MM.1S (cell line): ENCODE measurements around the gene ADNP2.

Experiments
- DNase-seq: peaks from one replicate; pipeline ENCODE4 v3.0.0-alpha.2; 2015
- H2AFZ ChIP-seq: fragments of 300-600 bp; sonication (generic); 2 replicates; pipeline ENCODE4 v1.6.0; 2016; ENCODE audit warnings: antibody characterized with exemption, low read length
- H3F3A ChIP-seq: fragments of 300-600 bp; sonication (generic); 2 replicates; pipeline ENCODE4 v1.6.1; 2016; ENCODE audit warnings: mild to moderate bottlenecking, antibody characterized with exemption, low read length, moderate library complexity, mixed read lengths; ENCODE audit not compliant: insufficient read depth
- H3K27ac ChIP-seq: fragments of 300-600 bp; sonication (generic); 2 replicates; pipeline ENCODE4 v1.5.1; 2016; ENCODE audit warnings: mild to moderate bottlenecking, low read length
- H3K27me3 ChIP-seq: fragments of 300-600 bp; sonication (generic); replicated peaks from 2 replicates; pipeline ENCODE4 v1.6.0; 2016; ENCODE audit warnings: low read length; ENCODE audit not compliant: insufficient read depth
- H3K36me3 ChIP-seq: fragments of 300-600 bp; sonication (generic); replicated peaks from 2 replicates; pipeline ENCODE4 v1.6.1; 2016; ENCODE audit warnings: mild to moderate bottlenecking, low read length, mixed read lengths; ENCODE audit not compliant: insufficient read depth
- H3K4me1 ChIP-seq: fragments of 300-600 bp; sonication (generic); 2 replicates; pipeline ENCODE4 v1.6.1; 2016; ENCODE audit warnings: low read length, mixed read lengths
- H3K4me2 ChIP-seq: fragments of 300-600 bp; sonication (generic); 2 replicates; pipeline ENCODE4 v1.6.0; 2016; ENCODE audit warnings: low read depth, low read length
- H3K4me3 ChIP-seq: fragments of 300-600 bp; sonication (generic); 2 replicates; pipeline ENCODE4 v1.5.1; 2016; ENCODE audit warnings: low read length, mixed read lengths
- H3K79me2 ChIP-seq: fragments of 300-600 bp; sonication (generic); 2 replicates; pipeline ENCODE4 v1.6.1; 2016; ENCODE audit warnings: mixed run types, low read length, mixed read lengths
- H3K9ac ChIP-seq: fragments of 300-600 bp; sonication (generic); 2 replicates; pipeline ENCODE4 v1.6.1; 2016; ENCODE audit warnings: low read length, mixed read lengths
- H3K9me2 ChIP-seq: fragments of 300-600 bp; sonication (generic); replicated peaks from 2 replicates; pipeline ENCODE4 v1.6.1; 2016; ENCODE audit warnings: mild to moderate bottlenecking, low read length, mixed read lengths; ENCODE audit not compliant: insufficient read depth
- H3K9me3 ChIP-seq: fragments of 300-600 bp; sonication (generic); replicated peaks from 2 replicates; pipeline ENCODE4 v1.6.1; 2016; ENCODE audit warnings: mild to moderate bottlenecking, low read length, mixed read lengths; ENCODE audit not compliant: insufficient read depth
- H4K20me1 ChIP-seq: fragments of 300-600 bp; sonication (generic); 2 replicates; pipeline ENCODE4 v1.6.1; 2016; ENCODE audit warnings: mild to moderate bottlenecking, low read length, moderate library complexity, mixed read lengths; ENCODE audit not compliant: insufficient read depth
- CTCF ChIP-seq: fragments of 300-600 bp; sonication (generic); IDR thresholded peaks from 2 replicates; pipeline ENCODE4 v1.5.1; 2016; ENCODE audit warnings: antibody characterized with exemption, low read length, mixed read lengths
- EZH2 ChIP-seq: fragments of 300-600 bp; sonication (generic); optimal IDR thresholded peaks from 2 replicates; pipeline ENCODE3; 2017; ENCODE audit warnings: low read depth, mild to moderate bottlenecking, antibody characterized with exemption, low read length, mixed read lengths
- EZH2phosphoT487 ChIP-seq: fragments of 300-600 bp; sonication (generic); IDR thresholded peaks from 2 replicates; pipeline ENCODE4 v1.6.1; 2018; ENCODE audit warnings: antibody characterized with exemption, low read length

The ADNP2 gene

GRCh38 chr18:80077873-80078272 lies 31.2 kb upstream of the ADNP2 start:
- no peaks in the 10 kb centered on the region for H3K9me2 ChIP-seq

GRCh38 chr18:80086281-80086680 lies 22.8 kb upstream of the ADNP2 start:
- H2AFZ ChIP-seq, result no peak overlapping the region
- no peaks in the 10 kb centered on the region; the same call in 1 of the 2 replicates for H3K27me3 ChIP-seq
- H3K27ac ChIP-seq, result no peak overlapping the region
- no peak overlapping the region for H3K9ac ChIP-seq
- TF ChIP-seq EZH2, result no peak
- TF ChIP-seq EZH2phosphoT487, result no peak
- TF ChIP-seq CTCF, result no peak
- no peaks in the 10 kb centered on the region for H4K20me1 ChIP-seq
- no peaks in the 10 kb centered on the region for H3K79me2 ChIP-seq
- no peaks in the 10 kb centered on the region for H3K9me2 ChIP-seq
- H3K4me1 ChIP-seq, result no peaks in the 10 kb centered on the region
- no peaks in the 10 kb centered on the region for H3F3A ChIP-seq
- H3K36me3 ChIP-seq, result no peaks in the 10 kb centered on the region
- H3K4me2 ChIP-seq, result no peak overlapping the region
- H3K9me3 ChIP-seq, result no peaks in the 10 kb centered on the region
- no peak overlapping the region for H3K4me3 ChIP-seq
- no peak for DNase-seq

More at GRCh38 chr18:80077873-80078272, 31.2 kb upstream of the ADNP2 start:
- Histone ChIP-seq H3K4me1 (no peaks in the 10 kb centered on the region), H3K27me3 (no peaks in the 10 kb centered on the region; the same call in 1 of the 2 replicates), H3K9ac (no peak overlapping the region), H3F3A (no peaks in the 10 kb centered on the region), H3K27ac (no peak overlapping the region), H2AFZ (no peak overlapping the region), H3K4me2 (no peak overlapping the region), H3K79me2 (no peaks in the 10 kb centered on the region), H4K20me1 (no peaks in the 10 kb centered on the region), H3K9me3 (no peaks in the 10 kb centered on the region), H3K36me3 (no peaks in the 10 kb centered on the region), H3K4me3 (no peak overlapping the region)
- TF ChIP-seq EZH2 (no peak), EZH2phosphoT487 (no peak), CTCF (no peak)
- DNase-seq, result no peak

GRCh38 chr18:80088036-80088435 lies 21.0 kb upstream of the ADNP2 start:
- no peaks in the 10 kb centered on the region for H3F3A ChIP-seq
- no peaks in the 10 kb centered on the region for H3K4me1 ChIP-seq
- H2AFZ ChIP-seq, result no peak overlapping the region
- no peak overlapping the region for H3K9ac ChIP-seq
- H3K4me3 ChIP-seq, result no peak overlapping the region
- no peak for DNase-seq
- H3K4me2 ChIP-seq, result no peak overlapping the region
- no peaks in the 10 kb centered on the region for H4K20me1 ChIP-seq
- no peaks in the 10 kb centered on the region for H3K9me2 ChIP-seq
- no peaks in the 10 kb centered on the region for H3K9me3 ChIP-seq
- H3K27ac ChIP-seq, result no peak overlapping the region
- no peaks in the 10 kb centered on the region for H3K36me3 ChIP-seq
- no peaks in the 10 kb centered on the region for H3K79me2 ChIP-seq
- H3K27me3 ChIP-seq, result no peaks in the 10 kb centered on the region
- TF ChIP-seq EZH2 (no peak), EZH2phosphoT487 (no peak), CTCF (no peak)
